ENCODE data around the gene B3GALT2. TPM values are rescaled to one million over a fixed set of nuclear protein-coding genes. Genes with fewer than 3 reads are reported as not detected.

Gene B3GALT2
- total and polyA plus RNA-seq, 2 of the 4 experiments (the other 2 are of a cell fraction): 1.8 to 4.5 TPM

DNA sequence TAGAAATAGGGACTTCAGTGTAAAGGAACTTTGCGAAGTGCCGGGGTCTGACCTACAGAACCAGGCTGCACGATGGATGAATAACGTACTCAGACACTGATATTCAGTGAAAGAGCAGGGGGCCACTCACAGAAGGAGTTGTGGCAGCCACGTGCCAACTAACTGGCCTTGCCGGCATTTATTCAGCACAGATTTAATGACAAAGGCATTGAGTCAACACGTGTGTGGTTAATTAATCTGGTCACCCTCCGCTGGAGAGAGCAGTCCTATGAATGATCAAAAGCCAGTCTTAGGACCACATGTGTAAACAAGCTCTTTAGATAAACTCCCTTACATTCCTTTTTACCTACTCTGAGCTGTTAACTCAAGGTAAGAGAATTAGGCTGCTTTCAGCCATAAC, 6.2 kb upstream of the B3GALT2 start:
- peaks cover 12 to 44% of the 10 kb centered on the region in 2 experiments for H3K79me1 ChIP-seq (ENCODE audit: low read depth in 1 of 2, low read length in 2 of 2)

More for the DNA sequence above, 6.2 kb upstream of the B3GALT2 start:
- no TSS peak for BruUV-seq (replicated peaks)
- Histone ChIP-seq H3K27me3 (ENCODE audit: control insufficient read depth, insufficient read depth, low read length) (no peaks in the 10 kb centered on the region), H2BK15ac (ENCODE audit: low read depth, low read length) (no peak overlapping the region), H4K5ac (ENCODE audit: low read depth, low read length) (no peak overlapping the region), H2BK5ac (ENCODE audit: low read depth, low read length, poor library complexity, severe bottlenecking) (no peak overlapping the region), H3K23ac (ENCODE audit: low read depth, low read length) (no peak overlapping the region), H3K4ac (ENCODE audit: low read depth, low read length) (no peak overlapping the region), H3K9ac (ENCODE audit: low read depth, low read length) (no peak overlapping the region), H2BK120ac (ENCODE audit: low read depth, low read length) (no peak overlapping the region), H2AK5ac (ENCODE audit: low read depth, low read length) (no peak overlapping the region), H3K4me1 (ENCODE audit: control insufficient read depth, insufficient read depth, low read length) (peaks cover 3% of the 10 kb centered on the region; the same call in 1 of the 2 replicates), H2AK9ac (replicated peaks; ENCODE audit: low read depth, low read length, poor library complexity) (no peak overlapping the region), H4K91ac (ENCODE audit: insufficient read depth, low read depth, low read length) (no peak overlapping the region), H3K27ac (ENCODE audit: insufficient read depth, low read length) (no peak overlapping the region), H3K36me3 (ENCODE audit: control insufficient read depth, insufficient read depth, low read length) (peaks cover 3% of the 10 kb centered on the region; the same call in 1 of the 2 replicates), H3K18ac (ENCODE audit: low read depth, low read length) (no peak overlapping the region), H3K9me1 (ENCODE audit: insufficient read depth, low read length) (no peaks in the 10 kb centered on the region), H3K9me3 (ENCODE audit: control insufficient read depth, insufficient read depth, low read length) (peaks cover 3% of the 10 kb centered on the region), H3K4me2 (ENCODE audit: low read depth, low read length) (no peak overlapping the region), H3K4me3 (ENCODE audit: insufficient read depth, low read depth, low read length) (no peak overlapping the region), H2AFZ (replicated peaks; ENCODE audit: low read length, poor library complexity) (no peak overlapping the region), H4K8ac (ENCODE audit: low read depth in 2 of 2, low read length in 2 of 2) (no peak overlapping the region), H3K14ac (replicated peaks; ENCODE audit: low read depth, low read length) (no peak overlapping the region), H3K56ac (ENCODE audit: extremely low read depth, insufficient read depth, low read length) (no peak overlapping the region), H4K20me1 (ENCODE audit: insufficient read depth, low read length) (no peaks in the 10 kb centered on the region), H2BK20ac (ENCODE audit: low read depth, low read length) (no peak overlapping the region)
- dilution Hi-C loops (cut with HindIII; ENCODE audit: low sequenced_read_pairs, unreplicated experiment) (no loop called here), intact Hi-C loops (cut with micrococcal nuclease) (no loop called here), in situ Hi-C loops (cut with MboI; ENCODE audit: low sequenced_read_pairs) (loop anchor here (25.0 kb wide), 2 partner anchors 370 to 1095 kb away; no protein-coding TSS in a partner anchor)
- CTCF ChIA-PET: interaction anchor here (0.6 kb wide), 1 partner anchor 94 kb away, joined by 4 read pairs; no protein-coding TSS in a partner anchor
- 97% methylated on average over 6 of the region's 8 CpGs; no CpG with 5 or more reads in 1 of the 2 experiments for WGBS, 2 experiments (ENCODE audit: extremely low coverage in 2 of 2, insufficient read length in 1 of 2)
- POLR2A ChIA-PET (ENCODE audit: unreplicated experiment): no interaction called here
- TF ChIP-seq SMC3 (IDR thresholded peaks at IDR 0.05; ENCODE audit: low read depth, low read length) (no peak), POLR2A (IDR thresholded peaks at IDR 0.05; ENCODE audit: low read depth, low read length) (no peak), NFE2L2 (IDR thresholded peaks at IDR 0.05; ENCODE audit: low read depth, low read length) (no peak), RCOR1 (IDR thresholded peaks at IDR 0.05; ENCODE audit: insufficient replicate concordance, low read length) (no peak), CEBPB (IDR thresholded peaks at IDR 0.05; ENCODE audit: low read depth, low read length) (no peak), MXI1 (IDR thresholded peaks at IDR 0.05; ENCODE audit: borderline replicate concordance, low read depth, low read length) (no peak), MAZ (IDR thresholded peaks at IDR 0.05; ENCODE audit: borderline replicate concordance, low read depth, low read length) (no peak), RAD21 (IDR thresholded peaks at IDR 0.05; ENCODE audit: low read length) (no peak), RFX5 (IDR thresholded peaks at IDR 0.05; ENCODE audit: low read depth, low read length) (no peak), BHLHE40 (IDR thresholded peaks at IDR 0.05; ENCODE audit: low read depth, low read length) (no peak), CHD1 (IDR thresholded peaks at IDR 0.05; ENCODE audit: low read depth, low read length) (no peak), FOS (IDR thresholded peaks at IDR 0.05; ENCODE audit: low read depth, low read length) (no peak), MAFK (IDR thresholded peaks at IDR 0.05; ENCODE audit: low read depth, low read length) (no peak)
- TF ChIP-seq, protein P1, sequence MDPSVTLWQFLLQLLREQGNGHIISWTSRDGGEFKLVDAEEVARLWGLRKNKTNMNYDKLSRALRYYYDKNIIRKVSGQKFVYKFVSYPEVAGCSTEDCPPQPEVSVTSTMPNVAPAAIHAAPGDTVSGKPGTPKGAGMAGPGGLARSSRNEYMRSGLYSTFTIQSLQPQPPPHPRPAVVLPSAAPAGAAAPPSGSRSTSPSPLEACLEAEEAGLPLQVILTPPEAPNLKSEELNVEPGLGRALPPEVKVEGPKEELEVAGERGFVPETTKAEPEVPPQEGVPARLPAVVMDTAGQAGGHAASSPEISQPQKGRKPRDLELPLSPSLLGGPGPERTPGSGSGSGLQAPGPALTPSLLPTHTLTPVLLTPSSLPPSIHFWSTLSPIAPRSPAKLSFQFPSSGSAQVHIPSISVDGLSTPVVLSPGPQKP (IDR thresholded peaks at IDR 0.05; ENCODE audit: borderline replicate concordance, low read depth, low read length): no peak
- TF ChIP-seq, protein P2, sequence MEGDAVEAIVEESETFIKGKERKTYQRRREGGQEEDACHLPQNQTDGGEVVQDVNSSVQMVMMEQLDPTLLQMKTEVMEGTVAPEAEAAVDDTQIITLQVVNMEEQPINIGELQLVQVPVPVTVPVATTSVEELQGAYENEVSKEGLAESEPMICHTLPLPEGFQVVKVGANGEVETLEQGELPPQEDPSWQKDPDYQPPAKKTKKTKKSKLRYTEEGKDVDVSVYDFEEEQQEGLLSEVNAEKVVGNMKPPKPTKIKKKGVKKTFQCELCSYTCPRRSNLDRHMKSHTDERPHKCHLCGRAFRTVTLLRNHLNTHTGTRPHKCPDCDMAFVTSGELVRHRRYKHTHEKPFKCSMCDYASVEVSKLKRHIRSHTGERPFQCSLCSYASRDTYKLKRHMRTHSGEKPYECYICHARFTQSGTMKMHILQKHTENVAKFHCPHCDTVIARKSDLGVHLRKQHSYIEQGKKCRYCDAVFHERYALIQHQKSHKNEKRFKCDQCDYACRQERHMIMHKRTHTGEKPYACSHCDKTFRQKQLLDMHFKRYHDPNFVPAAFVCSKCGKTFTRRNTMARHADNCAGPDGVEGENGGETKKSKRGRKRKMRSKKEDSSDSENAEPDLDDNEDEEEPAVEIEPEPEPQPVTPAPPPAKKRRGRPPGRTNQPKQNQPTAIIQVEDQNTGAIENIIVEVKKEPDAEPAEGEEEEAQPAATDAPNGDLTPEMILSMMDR (conservative IDR thresholded peaks at IDR 0.05; ENCODE audit: low read depth, low read length): no peak
- TF ChIP-seq, protein P3, sequence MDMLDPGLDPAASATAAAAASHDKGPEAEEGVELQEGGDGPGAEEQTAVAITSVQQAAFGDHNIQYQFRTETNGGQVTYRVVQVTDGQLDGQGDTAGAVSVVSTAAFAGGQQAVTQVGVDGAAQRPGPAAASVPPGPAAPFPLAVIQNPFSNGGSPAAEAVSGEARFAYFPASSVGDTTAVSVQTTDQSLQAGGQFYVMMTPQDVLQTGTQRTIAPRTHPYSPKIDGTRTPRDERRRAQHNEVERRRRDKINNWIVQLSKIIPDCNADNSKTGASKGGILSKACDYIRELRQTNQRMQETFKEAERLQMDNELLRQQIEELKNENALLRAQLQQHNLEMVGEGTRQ (IDR thresholded peaks at IDR 0.05; ENCODE audit: low read depth, low read length): no peak
- ATAC-seq (ENCODE audit: low read depth) (no peak), DNase-seq (no peak)
